Omental fat pad (tissue), 4 donors: ENCODE data around the gene PLBD2. TPM values are rescaled to one million over a fixed set of nuclear protein-coding genes. Genes with fewer than 3 reads are reported as not detected.

ENCODE experiments used
- ATAC-seq: fragments of 150-250 bp; one replicate; pipeline ENCODE4 v1.9.1; 2016; ENCODE audit warnings: mild to moderate bottlenecking, moderate library complexity; ENCODE audit not compliant: low FRiP score
- DNase-seq: peaks from one replicate; pipeline ENCODE4 v3.0.0-alpha.2; 2019; ENCODE audit warnings: low spot score
- CTCF ChIP-seq, 3 donors: fragments of 450-650 bp; IDR thresholded peaks; one replicate each; pipeline ENCODE4 v1.5.1; 2016 to 2017; ENCODE audit warnings: antibody characterized with exemption in 3 of 3, mild to moderate bottlenecking in 3 of 3, moderate library complexity in 2 of 3
- total RNA-seq, 4 donors: library from RNA; depleted of rRNA; stranded (reverse); fragments of >200 nt; gene quantifications; one replicate each; pipeline ENCODE4 v1.1.0, GENCODE V29; 2016

The PLBD2 gene
- total RNA-seq, 4 donors from 2014 or later = 26.4 to 50.2 (median 36.2) TPM

- no peak for TF ChIP-seq CTCF (IDR thresholded peaks at IDR 0.05)
- ATAC-seq (peak; percentile 16), DNase-seq (peak; percentile 66)
Observed at GRCh38 chr12:113418213-113418879, 60.0 kb downstream of the PLBD2 start.

GRCh38 chr12:113420996-113421595 is 62.7 kb downstream of the PLBD2 start:
- ATAC-seq (no peak), DNase-seq (no peak)
- no peak for TF ChIP-seq CTCF (IDR thresholded peaks at IDR 0.05)

GRCh38 chr12:113422030-113422885 is 63.9 kb downstream of the PLBD2 start, which contains the start of gene SDSL:
TSS of gene SDSL (plus strand) at chr12:113422380. CDS start at chr12:113427983, 5,603 bp downstream.
- ATAC-seq (peak; percentile 95), DNase-seq (peak; percentile 44)
- no peak for TF ChIP-seq CTCF (IDR thresholded peaks at IDR 0.05)

- TF ChIP-seq CTCF (IDR thresholded peaks at IDR 0.05) = no peak
- DNase-seq = no peak
- ATAC-seq = no peak
Observed at GRCh38 chr12:113422886-113423669, 64.7 kb downstream of the PLBD2 start.

- DNase-seq (no peak), ATAC-seq (no peak)
- no peak for TF ChIP-seq CTCF (IDR thresholded peaks at IDR 0.05)
Observed at GRCh38 chr12:113424456-113424855, 66.1 kb downstream of the PLBD2 start.
